ENCODE measurements around the gene ING1. TPM values are rescaled to one million over a fixed set of nuclear protein-coding genes. Genes with fewer than 3 reads are reported as not detected.

Gene ING1
- polyA plus RNA-seq, 1 donor, result 26.4 TPM

- no peak for DNase-seq
Measured at GRCh38 chr13:110767476-110767875, 54.0 kb downstream of the ING1 start.

DNA sequence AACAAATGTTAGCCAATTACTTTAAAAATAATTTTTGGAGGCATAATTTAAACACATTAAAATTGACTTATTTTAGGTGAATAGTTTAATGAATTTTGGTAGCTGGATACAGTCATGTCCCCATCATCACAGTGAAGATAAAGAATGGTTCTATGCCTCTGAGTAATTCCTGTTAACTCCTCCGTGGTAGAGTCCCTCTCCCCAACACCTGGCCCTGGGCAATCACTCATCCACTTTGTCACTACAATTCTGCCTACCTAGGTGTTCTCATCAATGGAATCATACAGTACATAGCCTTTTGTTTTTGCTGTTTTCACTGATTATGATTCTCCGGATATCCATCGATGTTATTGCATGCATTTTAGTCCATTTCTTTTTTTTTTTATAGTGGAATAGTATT is 55.6 kb downstream of the ING1 start:
- no peak for DNase-seq

- DNase-seq, result no peak
Measured at GRCh38 chr13:110770678-110771077, 57.2 kb downstream of the ING1 start.

GRCh38 chr13:110771194-110771593 is 57.7 kb downstream of the ING1 start:
- DNase-seq, result no peak

GRCh38 chr13:110772091-110772984 is 58.8 kb downstream of the ING1 start:
- no peak for DNase-seq

Other genes starting within 250 kb of the ING1 start
- 6.5 TPM for gene RAB20, start 152.0 kb upstream of the ING1 start, polyA plus RNA-seq (ENCODE audit: insufficient read length)
- gene NAXD, start 98.2 kb upstream of the ING1 start, polyA plus RNA-seq (ENCODE audit: insufficient read length), result 40.8 TPM
- gene CARS2, start 7.6 kb upstream of the ING1 start, polyA plus RNA-seq (ENCODE audit: insufficient read length), result 84.9 TPM
- 453 TPM for gene ANKRD10, start 201.4 kb downstream of the ING1 start, polyA plus RNA-seq (ENCODE audit: insufficient read length)

Measured in left kidney (tissue), 2 donors.